ENCODE results near the gene MUC20.

DNA sequence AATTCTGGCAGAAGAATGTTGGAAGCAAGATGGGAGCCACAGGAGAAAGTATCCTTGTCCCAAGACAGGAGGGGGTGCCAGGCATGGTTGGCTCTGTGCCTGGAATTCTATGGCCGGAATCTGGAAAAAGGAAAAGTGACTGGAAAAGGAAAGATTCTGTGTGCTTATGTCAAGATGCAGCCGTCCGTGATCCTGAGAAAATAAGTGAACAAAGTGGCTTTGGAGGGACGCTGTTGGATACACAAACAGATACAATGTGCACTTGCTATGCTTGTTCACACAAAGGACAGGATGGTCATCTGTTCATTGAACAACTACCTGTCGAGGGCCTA lies 28.5 kb upstream of the MUC20 start:
- TF ChIP-seq, protein P1, sequence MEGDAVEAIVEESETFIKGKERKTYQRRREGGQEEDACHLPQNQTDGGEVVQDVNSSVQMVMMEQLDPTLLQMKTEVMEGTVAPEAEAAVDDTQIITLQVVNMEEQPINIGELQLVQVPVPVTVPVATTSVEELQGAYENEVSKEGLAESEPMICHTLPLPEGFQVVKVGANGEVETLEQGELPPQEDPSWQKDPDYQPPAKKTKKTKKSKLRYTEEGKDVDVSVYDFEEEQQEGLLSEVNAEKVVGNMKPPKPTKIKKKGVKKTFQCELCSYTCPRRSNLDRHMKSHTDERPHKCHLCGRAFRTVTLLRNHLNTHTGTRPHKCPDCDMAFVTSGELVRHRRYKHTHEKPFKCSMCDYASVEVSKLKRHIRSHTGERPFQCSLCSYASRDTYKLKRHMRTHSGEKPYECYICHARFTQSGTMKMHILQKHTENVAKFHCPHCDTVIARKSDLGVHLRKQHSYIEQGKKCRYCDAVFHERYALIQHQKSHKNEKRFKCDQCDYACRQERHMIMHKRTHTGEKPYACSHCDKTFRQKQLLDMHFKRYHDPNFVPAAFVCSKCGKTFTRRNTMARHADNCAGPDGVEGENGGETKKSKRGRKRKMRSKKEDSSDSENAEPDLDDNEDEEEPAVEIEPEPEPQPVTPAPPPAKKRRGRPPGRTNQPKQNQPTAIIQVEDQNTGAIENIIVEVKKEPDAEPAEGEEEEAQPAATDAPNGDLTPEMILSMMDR (IDR thresholded peaks at IDR 0.05): no peak
- TF ChIP-seq POLR2A (IDR thresholded peaks at IDR 0.05): no peak

Measured in right lobe of liver (tissue), 4 donors.